Calu3 (cell line): ENCODE results near the gene HIVEP2. TPM values are rescaled to one million over a fixed set of nuclear protein-coding genes. Genes with fewer than 3 reads are reported as not detected.

Source experiments
- BruUV-seq: library from RNA; stranded (reverse); fragments of 400-500 nt; replicated peaks from 2 replicates; lab custom pipeline; 2021; lab: Mats Ljungman, UMichigan
- CTCF ChIA-PET: fragments of 300-600 bp; sonication (Branson Sonifier 250); formaldehyde crosslinking; loops from one replicate; lab custom pipeline; 2022; ENCODE audit warnings: antibody characterized with exemption; lab: Charles Lee
- DNase-seq: peaks from one replicate; pipeline ENCODE4 v3.0.0; 2022
- H3K27ac Mint-ChIP-seq: one replicate; pipeline ENCODE4 v1.8.0; 2022; ENCODE audit warnings: mixed read lengths; ENCODE audit not compliant: unreplicated experiment
- H3K27me3 Mint-ChIP-seq: one replicate; pipeline ENCODE4 v1.8.0; 2022; ENCODE audit warnings: mixed read lengths; ENCODE audit not compliant: unreplicated experiment
- H3K36me3 Mint-ChIP-seq: one replicate; pipeline ENCODE4 v1.8.0; 2022; ENCODE audit warnings: mild to moderate bottlenecking, moderate library complexity, mixed read lengths; ENCODE audit not compliant: insufficient read depth, unreplicated experiment
- H3K4me1 Mint-ChIP-seq: one replicate; pipeline ENCODE4 v1.8.0; 2022; ENCODE audit warnings: mild to moderate bottlenecking, low read depth, mixed read lengths; ENCODE audit not compliant: unreplicated experiment
- H3K4me3 Mint-ChIP-seq: one replicate; pipeline ENCODE4 v1.8.0; 2022; ENCODE audit warnings: mild to moderate bottlenecking, low read depth, moderate library complexity, mixed read lengths; ENCODE audit not compliant: unreplicated experiment
- H3K9me3 Mint-ChIP-seq: one replicate; pipeline ENCODE4 v1.8.0; 2022; ENCODE audit warnings: low read depth, mixed read lengths; ENCODE audit not compliant: unreplicated experiment
- CTCF ChIP-seq: fragments of 200-600 bp; IDR thresholded peaks from one replicate; pipeline ENCODE4 v1.8.0; 2022; ENCODE audit warnings: antibody characterized with exemption; ENCODE audit not compliant: unreplicated experiment
- intact Hi-C: fragments of 100-400 bp; cut with micrococcal nuclease; formaldehyde crosslinking; loops from one replicate; pipeline ENCODE4 v1.10.0; 2022; ENCODE audit not compliant: unreplicated experiment
- total RNA-seq: library from RNA; stranded (reverse); gene quantifications from 2 replicates; pipeline ENCODE4 v1.2.3, GENCODE V29; 2022

The HIVEP2 gene
- total RNA-seq, 1 experiment from 2014 or later: 18.4 TPM

DNA sequence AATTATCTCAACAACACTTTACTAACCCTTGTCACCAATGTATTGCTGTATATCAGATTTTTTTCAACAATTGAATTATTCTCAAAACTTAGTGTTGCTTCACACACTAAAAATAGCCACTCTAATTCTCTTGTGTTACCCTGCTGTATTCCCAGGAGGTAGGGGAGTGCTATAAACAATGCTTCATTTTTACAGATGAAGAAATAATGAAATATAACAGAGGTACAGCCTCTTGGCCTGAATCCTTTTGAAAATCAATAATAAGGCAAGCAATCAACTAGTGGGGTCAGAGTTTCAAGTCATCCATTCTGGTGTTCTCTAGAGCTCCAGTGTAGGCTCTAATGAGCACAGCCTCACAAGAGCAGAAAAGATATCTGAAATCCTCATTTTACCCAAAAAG is 10.9 kb downstream of the HIVEP2 start:
- Mint-ChIP-seq H3K4me1 (peaks cover 22% of the 10 kb centered on the region), H3K27me3 (no peaks in the 10 kb centered on the region), H3K27ac (no peak overlapping the region), H3K4me3 (no peak overlapping the region), H3K36me3 (no peaks in the 10 kb centered on the region), H3K9me3 (no peaks in the 10 kb centered on the region)
- BruUV-seq: no TSS peak
- CTCF ChIA-PET: no interaction called here
- TF ChIP-seq CTCF: no peak
- DNase-seq: no peak
- intact Hi-C loops: no loop called here

DNA sequence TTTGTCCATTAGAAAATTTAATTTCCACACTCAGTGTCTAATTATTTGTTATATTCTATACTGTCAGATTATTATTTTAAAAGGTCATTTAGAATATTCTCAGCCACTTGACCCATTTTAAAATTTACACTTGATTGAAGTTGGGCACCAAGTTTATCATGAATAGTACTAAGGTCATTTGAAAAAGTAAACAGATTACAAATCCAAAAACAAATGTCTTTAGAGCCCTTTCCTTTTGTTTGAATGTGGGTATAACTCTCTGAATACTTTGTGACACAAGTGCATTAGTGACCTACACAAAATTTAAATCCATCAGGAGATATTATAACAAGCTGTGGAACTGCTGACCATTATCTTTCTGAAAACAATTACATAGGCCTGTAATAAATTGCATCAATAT is 11.3 kb downstream of the HIVEP2 start:
- H3K27me3 Mint-ChIP-seq: no peaks in the 10 kb centered on the region
- no peaks in the 10 kb centered on the region for H3K9me3 Mint-ChIP-seq
- DNase-seq: no peak
- no peak overlapping the region for H3K27ac Mint-ChIP-seq
- H3K36me3 Mint-ChIP-seq: no peaks in the 10 kb centered on the region
- TF ChIP-seq CTCF: no peak
- peaks cover 19% of the 10 kb centered on the region for H3K4me1 Mint-ChIP-seq
- H3K4me3 Mint-ChIP-seq: no peak overlapping the region
- no TSS peak for BruUV-seq
- CTCF ChIA-PET: no interaction called here
- intact Hi-C loops: no loop called here

GRCh38 chr6:142932889-142933288 is 12.1 kb downstream of the HIVEP2 start:
- Mint-ChIP-seq H3K4me1 (peaks cover 19% of the 10 kb centered on the region), H3K27ac (no peak overlapping the region), H3K9me3 (no peaks in the 10 kb centered on the region), H3K36me3 (no peaks in the 10 kb centered on the region), H3K27me3 (no peaks in the 10 kb centered on the region), H3K4me3 (no peak overlapping the region)
- DNase-seq: no peak
- intact Hi-C loops: no loop called here
- CTCF ChIA-PET: no interaction called here
- no peak for TF ChIP-seq CTCF
- no TSS peak for BruUV-seq

- Mint-ChIP-seq H3K27ac (no peak overlapping the region), H3K4me1 (peaks cover 17% of the 10 kb centered on the region), H3K4me3 (no peak overlapping the region), H3K9me3 (no peaks in the 10 kb centered on the region), H3K27me3 (no peaks in the 10 kb centered on the region), H3K36me3 (peaks cover 14% of the 10 kb centered on the region)
- TF ChIP-seq CTCF: no peak
- CTCF ChIA-PET: no interaction called here
- intact Hi-C loops: loop anchor here (10.0 kb wide), 1 partner anchor 175 kb away; no protein-coding TSS in a partner anchor
- no TSS peak for BruUV-seq
- DNase-seq: no peak
These were observed 15.1 kb downstream of the HIVEP2 start for GRCh38 chr6:142929751-142930358.
